Measurements from ENCODE around the gene SLC7A9. TPM values are rescaled to one million over a fixed set of nuclear protein-coding genes. Genes with fewer than 3 reads are reported as not detected.

Gene SLC7A9
- total RNA-seq, 4 donors from 2014 or later = 0.44 TPM; not detected in 3

- no peaks in the 10 kb centered on the region for H3K9me3 ChIP-seq
- H3K4me1 ChIP-seq = no peaks in the 10 kb centered on the region
- in situ Hi-C loops (cut with MboI; ENCODE audit: low sequenced_read_pairs in 4 of 4) = no loop called here
- ATAC-seq = no peak
- no peak overlapping the region for H3K27ac ChIP-seq
- DNase-seq = no peak
- TF ChIP-seq CTCF (IDR thresholded peaks at IDR 0.05 in 4 of 5, conservative IDR thresholded peaks at IDR 0.05 in 1 of 5) = no peak
- intact Hi-C loops (cut with DNase I; ENCODE audit: low total_unique reads) = no loop called here
- no peaks in the 10 kb centered on the region for H3K27me3 ChIP-seq
- peaks cover 2 to 11% of the 10 kb centered on the region in 2 donors for H3K36me3 ChIP-seq
- H3K4me3 ChIP-seq = no peak overlapping the region
Observed at GRCh38 chr19:32902448-32902847, 32.9 kb upstream of the SLC7A9 start.

GRCh38 chr19:32901504-32902161 is 32.1 kb upstream of the SLC7A9 start:
- no peak for TF ChIP-seq CTCF (IDR thresholded peaks at IDR 0.05 in 4 of 5, conservative IDR thresholded peaks at IDR 0.05 in 1 of 5)
- no peak for TF ChIP-seq POLR2A (IDR thresholded peaks at IDR 0.05)
- in situ Hi-C loops (cut with MboI; ENCODE audit: low sequenced_read_pairs in 4 of 4) = no loop called here
- H3K4me3 ChIP-seq = no peak overlapping the region
- DNase-seq (no peak), ATAC-seq (no peak)
- H3K36me3 ChIP-seq = peaks cover 2 to 11% of the 10 kb centered on the region in 2 donors
- H3K9me3 ChIP-seq = no peaks in the 10 kb centered on the region
- H3K27me3 ChIP-seq = no peaks in the 10 kb centered on the region
- H3K4me1 ChIP-seq = no peaks in the 10 kb centered on the region
- intact Hi-C loops (cut with DNase I; ENCODE audit: low total_unique reads) = no loop called here
- no peak overlapping the region for H3K27ac ChIP-seq

GRCh38 chr19:32896516-32897214 is 27.1 kb upstream of the SLC7A9 start:
- ATAC-seq (no peak), DNase-seq (no peak)
- peaks cover 0 to 4% (median 4%) of the 10 kb centered on the region in 3 donors for H3K9me3 ChIP-seq
- TF ChIP-seq CTCF (IDR thresholded peaks at IDR 0.05 in 4 of 5, conservative IDR thresholded peaks at IDR 0.05 in 1 of 5) (no peak), POLR2A (IDR thresholded peaks at IDR 0.05) (no peak)
- H3K36me3 ChIP-seq = peaks cover 2 to 28% of the 10 kb centered on the region in 2 donors
- no peak overlapping the region for H3K4me3 ChIP-seq
- intact Hi-C loops (cut with DNase I; ENCODE audit: low total_unique reads) (no loop called here), in situ Hi-C loops (cut with MboI; ENCODE audit: low sequenced_read_pairs in 4 of 4) (no loop called here)
- no peak overlapping the region for H3K27ac ChIP-seq
- H3K4me1 ChIP-seq = no peaks in the 10 kb centered on the region
- no peaks in the 10 kb centered on the region for H3K27me3 ChIP-seq

GRCh38 chr19:32895384-32895783 is 25.8 kb upstream of the SLC7A9 start:
- TF ChIP-seq POLR2A (IDR thresholded peaks at IDR 0.05) = no peak
- no peak for TF ChIP-seq CTCF (IDR thresholded peaks at IDR 0.05 in 4 of 5, conservative IDR thresholded peaks at IDR 0.05 in 1 of 5)
- peaks cover 0 to 29% of the 10 kb centered on the region in 2 donors for H3K36me3 ChIP-seq
- intact Hi-C loops (cut with DNase I; ENCODE audit: low total_unique reads) (no loop called here), in situ Hi-C loops (cut with MboI; ENCODE audit: low sequenced_read_pairs in 4 of 4) (no loop called here)
- no peaks in the 10 kb centered on the region for H3K4me1 ChIP-seq
- H3K9me3 ChIP-seq = peaks cover 0 to 4% (median 4%) of the 10 kb centered on the region in 3 donors
- no peak for ATAC-seq
- H3K27ac ChIP-seq = no peak overlapping the region
- no peaks in the 10 kb centered on the region for H3K27me3 ChIP-seq
- DNase-seq = no peak
- no peak overlapping the region for H3K4me3 ChIP-seq

Measured in gastrocnemius medialis (tissue), 4 donors.